GM18498 (cell line): ENCODE data around the gene GJA4.

ENCODE experiments used
- ATAC-seq: cut with Tn5 transposase; IDR thresholded peaks from one replicate; pipeline ENCODE4 v1.9.1; 2021; ENCODE audit warnings: mild to moderate bottlenecking, moderate library complexity; ENCODE audit not compliant: unreplicated experiment

GJA4 gene

DNA sequence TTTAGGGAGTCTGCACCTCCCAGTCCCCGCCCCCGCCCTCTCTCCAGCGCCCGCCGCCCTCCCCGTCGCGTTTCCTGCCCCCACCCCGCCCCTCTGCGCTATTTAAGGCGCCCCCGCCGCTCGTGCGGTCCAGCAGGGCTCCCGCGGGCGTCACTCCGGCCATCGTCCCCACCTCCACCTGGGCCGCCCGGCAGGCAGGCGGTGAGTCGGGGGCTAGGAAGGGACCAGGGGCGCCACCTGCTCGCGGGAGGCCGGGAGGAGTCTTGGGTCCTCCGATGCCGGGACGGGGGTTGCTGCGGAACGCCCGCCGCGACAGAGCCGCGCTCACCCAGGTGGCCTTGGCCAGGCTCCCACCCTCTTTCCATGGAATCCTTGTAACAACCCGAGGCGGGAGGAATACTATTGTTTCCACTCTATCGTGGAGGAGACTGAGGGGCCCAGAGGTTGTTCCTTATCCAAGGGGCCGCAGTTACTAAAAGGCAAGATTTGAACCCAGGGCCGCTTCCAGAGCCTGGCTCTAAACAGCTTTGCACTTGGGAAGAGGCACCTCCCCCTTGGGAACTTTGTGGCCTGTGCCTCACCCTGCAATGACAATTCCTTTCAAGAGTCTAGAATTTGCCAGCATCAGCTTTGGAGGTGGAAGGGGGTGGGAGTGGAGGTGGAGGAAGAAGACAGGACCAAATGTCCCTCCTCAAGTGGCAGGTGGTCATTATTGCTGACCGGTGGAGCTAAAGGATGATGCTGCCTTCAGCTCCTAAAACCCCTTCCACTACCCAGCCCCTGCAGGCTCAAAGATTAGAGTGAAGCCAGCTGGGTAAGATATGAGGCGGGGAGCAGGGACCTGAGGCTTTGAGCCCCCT, at the start of gene GJA4:
Gene GJA4, plus strand, starts transcription at position 132 of the 860 bp plus-strand sequence. CDS start 1,215 bp downstream, outside the sequence.
- ATAC-seq, result no peak

DNA sequence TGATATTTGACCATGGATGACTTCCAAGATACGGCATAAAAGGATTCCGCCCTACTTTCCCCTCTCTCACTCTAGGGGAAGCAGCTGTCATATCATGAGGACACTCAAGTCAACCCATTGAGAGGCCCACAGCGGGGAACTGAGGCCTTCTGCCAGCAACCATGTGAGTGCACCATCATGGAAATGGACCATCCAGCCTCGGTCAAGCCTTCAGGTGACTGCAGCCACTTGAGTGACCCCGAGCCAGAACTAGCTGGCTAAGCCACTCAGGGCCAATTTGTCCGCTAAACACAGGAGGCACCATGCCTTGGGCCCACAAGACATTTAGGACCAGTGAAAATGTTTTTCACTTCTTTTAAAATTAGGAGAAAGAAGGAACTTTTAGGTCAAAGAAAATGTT, 49.0 kb upstream of the GJA4 start:
- no peak for ATAC-seq

DNA sequence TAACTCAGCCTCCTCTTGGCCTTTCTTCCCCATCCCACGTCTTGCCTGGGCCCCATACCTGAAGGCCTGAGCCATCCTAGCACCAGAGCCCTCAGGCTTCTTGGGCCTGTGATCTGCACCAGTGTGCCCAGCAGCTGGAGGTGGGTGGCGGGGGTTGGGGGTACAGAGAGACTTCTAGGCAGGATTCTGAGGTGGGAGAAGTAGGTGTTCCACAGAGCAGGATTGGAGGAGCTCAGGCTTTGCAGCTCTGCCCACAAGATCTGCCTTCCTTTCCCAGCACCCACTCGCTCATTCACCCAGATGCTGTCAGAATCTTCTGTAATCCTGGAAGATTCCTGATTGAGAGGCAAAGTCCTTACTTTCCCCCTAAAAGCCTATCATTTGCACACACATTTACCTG, 47.9 kb upstream of the GJA4 start:
- no peak for ATAC-seq

DNA sequence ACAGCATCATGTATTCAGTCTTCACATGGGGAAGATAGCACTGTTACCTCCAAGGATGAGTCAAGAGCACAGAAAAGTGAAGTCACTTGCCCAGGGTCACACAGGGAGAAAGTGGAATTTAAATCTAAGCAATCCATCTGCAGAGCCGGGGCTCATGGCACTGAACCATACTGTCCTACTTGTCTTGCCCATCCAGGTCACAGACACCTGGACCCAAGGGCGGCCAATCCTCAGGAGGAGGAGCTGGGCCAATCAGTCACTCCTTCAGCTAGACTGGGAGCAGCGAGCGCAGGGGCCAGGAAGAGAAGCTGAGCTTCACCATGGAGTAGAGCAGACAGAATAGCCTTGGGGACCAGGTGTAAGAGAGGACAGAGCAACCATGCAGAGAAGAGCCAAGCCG, 47.1 kb upstream of the GJA4 start:
- ATAC-seq, result no peak

DNA sequence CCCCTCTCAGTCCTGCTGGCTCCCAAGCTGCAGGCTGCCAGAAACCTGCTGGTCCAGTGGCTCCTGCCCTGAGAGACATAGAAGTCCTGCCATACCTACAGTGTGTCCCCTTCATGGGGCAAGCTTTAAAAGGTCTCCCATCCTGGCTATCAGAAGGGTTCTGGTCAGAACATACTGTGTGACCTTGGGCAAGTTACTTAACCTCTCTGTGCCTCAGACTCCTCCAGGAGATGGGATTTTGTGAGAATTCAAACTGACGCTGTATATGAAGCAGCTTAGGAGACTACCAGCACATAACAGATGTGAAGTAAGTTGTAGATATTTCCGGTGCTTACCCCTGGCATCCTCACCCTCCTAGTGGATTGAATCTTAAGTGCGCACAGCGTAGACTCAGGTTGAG, 46.7 kb upstream of the GJA4 start:
- ATAC-seq, result no peak

DNA sequence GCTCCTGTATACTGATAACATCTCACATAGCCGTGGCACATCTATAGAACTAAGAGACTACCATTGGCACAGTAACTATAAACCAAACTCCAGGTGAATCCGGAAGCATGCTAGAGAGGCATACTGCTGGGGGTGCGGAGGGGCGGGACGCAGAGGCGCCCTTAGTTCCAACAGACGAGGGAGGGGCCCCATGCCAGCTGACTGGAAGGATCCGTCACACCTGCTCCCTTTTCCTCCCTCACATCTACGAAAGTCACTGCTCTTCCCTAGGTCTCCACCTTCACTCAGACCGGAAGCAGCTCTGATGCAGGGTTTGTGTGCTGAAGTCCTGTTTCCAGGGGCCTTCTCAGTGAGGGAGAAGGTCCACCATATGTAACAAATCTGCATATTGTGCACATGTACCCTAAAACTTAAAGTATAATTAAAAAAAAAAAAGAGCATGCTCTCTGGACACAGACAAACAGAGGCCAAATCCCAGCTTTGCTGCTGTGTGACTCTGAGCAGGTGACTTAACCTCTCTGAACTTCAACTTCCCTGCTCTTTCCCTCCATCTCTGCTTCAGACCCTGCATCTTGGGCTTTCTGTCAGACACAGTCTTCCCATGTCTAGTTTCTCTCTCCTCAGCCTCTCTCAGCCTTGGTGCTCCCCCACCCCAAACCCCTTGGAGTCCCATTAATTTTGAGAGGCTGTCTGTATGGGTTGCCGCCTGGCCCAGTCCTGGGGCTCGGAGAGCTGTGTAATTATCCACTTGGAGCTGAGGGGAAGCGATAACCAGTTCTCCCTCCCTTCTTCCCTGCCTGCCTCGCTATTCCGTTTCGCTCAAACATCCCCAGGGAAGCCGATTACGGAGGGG, 45.8 kb upstream of the GJA4 start:
- ATAC-seq, result no peak

DNA sequence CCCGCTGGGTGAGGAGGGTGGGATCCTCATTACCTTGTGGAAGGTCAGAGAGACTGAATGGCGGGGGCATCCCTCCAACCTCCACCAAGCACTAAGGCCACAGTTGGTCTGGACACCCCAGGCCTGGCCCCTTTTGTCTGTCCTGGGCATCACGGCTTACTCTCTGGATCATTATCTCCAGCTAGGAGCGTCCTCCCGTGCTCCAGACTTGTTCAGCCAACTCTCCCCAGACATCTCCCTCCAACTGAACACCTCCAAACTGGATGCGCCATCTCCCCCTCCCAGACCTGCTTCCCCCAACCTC, 45.2 kb upstream of the GJA4 start:
- ATAC-seq, result no peak

DNA sequence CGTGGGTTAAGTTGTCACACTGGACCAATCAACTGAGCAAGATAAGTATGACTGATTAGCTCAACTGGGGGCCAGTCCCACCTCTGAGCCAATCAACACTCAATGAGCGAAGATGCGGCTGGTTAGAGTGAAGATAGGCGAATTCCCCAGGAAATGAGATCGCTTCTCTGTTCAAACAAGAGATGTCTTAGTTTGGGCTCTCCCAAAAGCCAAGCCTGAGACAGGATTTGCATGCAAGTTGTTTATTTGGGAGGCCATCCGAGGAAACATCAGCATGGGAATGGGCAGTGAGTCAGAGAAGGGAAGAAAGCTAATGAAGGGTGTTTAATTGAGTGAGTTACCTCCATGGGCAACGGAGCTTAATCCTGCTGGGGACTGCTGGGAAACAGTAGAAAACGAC, 42.8 kb upstream of the GJA4 start:
- ATAC-seq, result no peak

DNA sequence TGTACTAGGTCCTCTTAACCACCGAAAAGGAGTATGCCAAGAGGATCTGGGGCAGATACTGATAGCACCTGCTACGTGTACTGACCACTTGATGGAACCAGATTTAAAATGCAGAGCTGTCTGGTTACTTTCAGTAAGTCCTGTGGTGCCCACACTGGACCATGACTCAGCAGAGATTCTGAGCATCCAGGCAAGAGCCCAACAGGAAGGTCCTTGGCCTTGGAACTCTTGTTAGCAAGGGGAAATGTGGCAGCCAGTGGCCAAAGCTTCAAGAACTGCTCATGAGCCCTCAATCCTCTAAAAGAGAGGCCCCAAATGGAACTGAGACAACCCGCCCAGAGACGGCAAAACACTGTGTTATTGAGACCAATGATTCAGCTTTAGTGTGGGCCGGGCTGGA, 42.2 kb upstream of the GJA4 start:
- no peak for ATAC-seq

DNA sequence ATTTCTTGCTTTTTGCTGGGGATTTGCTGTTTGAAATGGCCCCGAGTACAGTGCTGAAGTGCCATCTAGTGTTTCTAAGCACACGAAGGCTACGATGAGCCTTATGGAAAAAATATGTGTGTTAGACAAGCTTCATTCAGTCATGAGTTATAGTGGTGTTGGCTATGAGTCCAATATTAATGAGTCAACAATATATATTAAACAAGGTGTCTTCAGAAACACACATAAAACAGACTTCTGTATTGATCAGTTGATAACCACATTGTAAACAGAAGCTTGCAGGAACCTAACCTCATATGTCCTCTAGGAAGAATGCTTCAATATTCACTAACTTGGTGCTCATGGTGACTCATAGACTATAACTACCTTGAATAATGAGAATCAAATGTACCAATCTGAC, 39.6 kb upstream of the GJA4 start:
- no peak for ATAC-seq

DNA sequence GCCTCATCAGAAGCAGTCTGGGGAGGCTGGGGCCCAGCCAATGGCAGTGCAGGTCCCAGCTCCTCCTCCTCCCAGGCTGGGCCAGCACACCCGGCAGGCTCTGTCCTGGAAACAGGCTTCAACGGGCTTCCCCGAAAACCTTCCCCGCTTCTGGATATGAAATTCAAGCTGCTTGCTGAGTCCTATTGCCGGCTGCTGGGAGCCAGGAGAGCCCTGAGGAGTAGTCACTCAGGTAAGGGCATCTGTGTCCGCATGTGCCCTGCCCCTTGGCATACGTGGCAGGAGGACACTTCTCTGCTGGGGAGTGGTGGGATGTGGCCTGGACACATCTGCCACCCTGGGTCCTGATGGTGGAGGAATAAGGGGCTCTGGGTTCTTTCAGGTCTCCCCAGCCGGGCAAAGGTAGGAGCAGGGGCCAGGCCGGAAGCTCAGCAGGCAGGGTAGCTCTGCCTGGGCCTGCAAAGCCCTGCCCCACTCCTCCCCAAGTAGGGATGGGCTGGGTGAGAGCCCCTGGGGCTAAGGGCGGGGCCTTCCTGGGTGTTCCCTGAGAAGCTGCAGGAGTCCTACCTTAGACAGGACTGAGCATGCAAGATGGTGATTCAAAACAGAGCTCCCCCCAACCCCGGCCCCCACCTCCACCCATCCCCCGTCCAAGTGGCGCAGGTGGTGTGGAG, 37.7 kb upstream of the GJA4 start, which contains the start of gene GJB5:
Gene GJB5, plus strand, starts transcription at position 84 of the 674 bp plus-strand sequence. CDS start 2,284 bp downstream, outside the sequence.
- no peak for ATAC-seq

DNA sequence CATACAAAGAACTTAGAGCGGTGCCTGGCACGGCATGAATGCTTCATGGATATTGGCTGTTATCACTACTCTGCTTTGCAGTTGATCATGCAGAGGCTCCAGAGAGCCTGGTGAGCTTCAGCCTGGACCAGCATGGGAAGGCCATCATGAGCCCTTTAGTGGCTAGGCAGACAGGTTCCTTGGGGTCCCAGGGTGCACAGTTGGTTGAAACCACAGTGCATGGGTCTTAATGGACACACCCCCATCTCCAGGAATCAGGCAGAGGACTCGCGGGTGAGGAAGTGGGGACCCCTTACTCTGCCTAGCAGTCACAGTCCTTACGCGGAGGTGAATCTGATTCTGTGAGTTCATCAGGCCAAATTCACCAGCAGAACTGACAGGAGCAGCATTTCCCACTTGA, 36.8 kb upstream of the GJA4 start:
- ATAC-seq, result no peak

DNA sequence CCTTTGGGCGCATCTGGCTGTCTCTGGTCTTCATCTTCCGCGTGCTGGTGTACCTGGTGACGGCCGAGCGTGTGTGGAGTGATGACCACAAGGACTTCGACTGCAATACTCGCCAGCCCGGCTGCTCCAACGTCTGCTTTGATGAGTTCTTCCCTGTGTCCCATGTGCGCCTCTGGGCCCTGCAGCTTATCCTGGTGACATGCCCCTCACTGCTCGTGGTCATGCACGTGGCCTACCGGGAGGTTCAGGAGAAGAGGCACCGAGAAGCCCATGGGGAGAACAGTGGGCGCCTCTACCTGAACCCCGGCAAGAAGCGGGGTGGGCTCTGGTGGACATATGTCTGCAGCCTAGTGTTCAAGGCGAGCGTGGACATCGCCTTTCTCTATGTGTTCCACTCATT, 35.4 kb upstream of the GJA4 start:
- ATAC-seq, result no peak

DNA sequence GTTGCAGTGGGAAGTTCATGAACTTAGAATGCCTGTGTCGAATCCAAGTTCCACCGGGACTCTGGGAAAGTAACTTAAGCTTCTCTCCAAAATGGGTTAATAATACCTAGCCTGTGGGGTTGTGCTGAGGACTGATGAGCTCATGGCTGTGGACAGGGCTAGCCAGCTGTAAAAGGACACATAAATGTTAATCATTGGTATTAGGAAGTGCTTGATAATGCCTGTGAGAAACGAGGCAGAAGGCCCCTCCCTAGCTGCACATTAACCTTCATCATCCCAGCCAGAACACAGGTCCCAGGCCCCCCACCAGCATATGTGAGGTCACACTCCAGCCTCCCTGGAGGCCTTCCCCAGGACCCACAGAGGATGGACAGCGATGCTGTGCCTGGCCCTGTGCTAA, 34.0 kb upstream of the GJA4 start:
- ATAC-seq, result no peak

DNA sequence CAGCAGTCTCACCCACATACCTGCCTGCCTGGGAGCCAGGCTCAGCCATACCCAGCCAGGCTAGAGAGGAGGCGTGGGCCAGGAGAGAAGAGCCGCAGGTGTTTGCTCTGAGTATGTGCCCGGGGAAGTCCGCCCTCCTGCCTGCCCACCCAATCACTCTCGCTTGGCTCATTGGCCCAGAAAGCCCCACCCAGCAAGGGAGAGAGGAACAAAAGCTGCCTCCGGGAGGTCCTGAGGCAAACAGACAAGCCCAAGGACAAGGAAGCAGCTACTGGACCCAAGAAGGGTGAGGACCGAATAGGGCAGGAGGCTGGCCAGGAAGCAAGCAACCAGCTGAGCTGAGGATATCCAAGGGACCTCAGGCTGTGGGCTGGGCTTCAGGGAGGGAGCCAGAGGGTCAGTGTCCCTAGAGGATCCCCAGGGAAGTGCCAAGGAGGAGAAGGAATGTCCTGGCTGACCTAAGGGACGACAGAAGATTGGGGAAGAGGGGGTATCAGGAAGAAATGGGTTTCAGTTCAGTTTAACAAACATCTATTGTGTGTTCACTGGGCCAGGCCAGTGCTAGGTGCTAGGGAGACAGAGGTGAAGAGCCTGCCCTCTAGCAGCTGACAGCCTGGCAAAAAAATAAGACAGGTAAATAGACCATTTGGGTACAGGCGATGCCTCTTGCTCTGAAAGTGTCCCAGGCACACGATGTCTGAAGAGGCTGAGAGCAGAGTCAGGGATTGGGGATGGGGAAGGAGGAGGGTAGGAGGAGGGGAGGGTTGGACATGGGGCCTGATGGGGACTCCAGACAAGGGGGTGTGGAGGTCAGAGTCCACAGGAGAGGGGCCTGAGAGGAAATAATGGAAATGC, 33.1 kb upstream of the GJA4 start, which contains the start of gene GJB4:
Gene GJB4, plus strand, starts transcription at position 238 of the 855 bp plus-strand sequence. CDS start 1,515 bp downstream, outside the sequence.
- ATAC-seq, result no peak

DNA sequence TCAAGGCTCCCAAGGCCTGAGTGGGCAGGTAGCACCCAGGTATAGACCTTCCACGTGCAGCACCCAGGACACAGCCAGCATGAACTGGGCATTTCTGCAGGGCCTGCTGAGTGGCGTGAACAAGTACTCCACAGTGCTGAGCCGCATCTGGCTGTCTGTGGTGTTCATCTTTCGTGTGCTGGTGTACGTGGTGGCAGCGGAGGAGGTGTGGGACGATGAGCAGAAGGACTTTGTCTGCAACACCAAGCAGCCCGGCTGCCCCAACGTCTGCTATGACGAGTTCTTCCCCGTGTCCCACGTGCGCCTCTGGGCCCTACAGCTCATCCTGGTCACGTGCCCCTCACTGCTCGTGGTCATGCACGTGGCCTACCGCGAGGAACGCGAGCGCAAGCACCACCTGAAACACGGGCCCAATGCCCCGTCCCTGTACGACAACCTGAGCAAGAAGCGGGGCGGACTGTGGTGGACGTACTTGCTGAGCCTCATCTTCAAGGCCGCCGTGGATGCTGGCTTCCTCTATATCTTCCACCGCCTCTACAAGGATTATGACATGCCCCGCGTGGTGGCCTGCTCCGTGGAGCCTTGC, 31.5 kb upstream of the GJA4 start:
- no peak for ATAC-seq

DNA sequence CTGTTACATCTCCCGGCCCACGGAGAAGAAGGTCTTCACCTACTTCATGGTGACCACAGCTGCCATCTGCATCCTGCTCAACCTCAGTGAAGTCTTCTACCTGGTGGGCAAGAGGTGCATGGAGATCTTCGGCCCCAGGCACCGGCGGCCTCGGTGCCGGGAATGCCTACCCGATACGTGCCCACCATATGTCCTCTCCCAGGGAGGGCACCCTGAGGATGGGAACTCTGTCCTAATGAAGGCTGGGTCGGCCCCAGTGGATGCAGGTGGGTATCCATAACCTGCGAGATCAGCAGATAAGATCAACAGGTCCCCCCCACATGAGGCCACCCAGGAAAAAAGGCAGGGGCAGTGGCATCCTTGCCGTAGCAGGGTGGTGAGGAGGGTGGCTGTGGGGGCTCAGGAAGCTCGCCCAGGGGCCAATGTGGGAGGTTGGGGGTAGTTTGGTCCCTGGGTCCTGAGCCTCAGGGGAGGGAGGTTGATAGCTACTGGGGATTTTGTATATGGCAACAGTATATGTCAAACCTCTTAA, 31.0 kb upstream of the GJA4 start:
- no peak for ATAC-seq

DNA sequence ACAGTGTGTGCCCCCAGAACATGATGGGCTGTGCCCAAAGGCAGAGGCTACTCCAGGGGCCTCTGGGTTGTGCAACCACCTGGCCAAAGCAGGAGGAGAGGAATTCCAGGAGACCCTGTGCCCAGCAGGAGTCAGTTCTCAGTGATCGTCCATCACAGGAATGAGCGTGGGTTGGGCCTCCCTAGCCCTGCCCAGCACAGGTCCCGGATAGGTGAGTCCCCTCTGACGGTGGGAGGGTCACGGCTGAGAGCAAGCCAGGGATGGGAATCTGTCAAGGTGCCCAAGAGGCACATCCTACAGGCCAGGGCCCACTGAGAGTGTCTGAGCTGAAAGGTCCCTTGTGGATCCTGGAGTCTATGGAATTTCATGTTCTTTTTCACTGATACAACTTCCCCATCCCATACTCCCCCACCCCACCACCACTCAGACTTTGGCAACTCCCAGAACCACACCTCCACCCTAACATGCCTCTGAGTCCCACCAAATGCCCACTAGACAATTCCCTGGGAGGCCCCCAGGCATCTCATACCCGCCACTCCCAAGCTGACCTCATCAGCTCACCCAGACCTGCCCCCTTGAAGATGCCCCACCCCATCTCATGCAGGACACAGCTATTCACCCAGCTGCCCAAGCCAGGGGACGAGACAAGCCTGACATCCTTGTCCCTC, 30.2 kb upstream of the GJA4 start:
- no peak for ATAC-seq

DNA sequence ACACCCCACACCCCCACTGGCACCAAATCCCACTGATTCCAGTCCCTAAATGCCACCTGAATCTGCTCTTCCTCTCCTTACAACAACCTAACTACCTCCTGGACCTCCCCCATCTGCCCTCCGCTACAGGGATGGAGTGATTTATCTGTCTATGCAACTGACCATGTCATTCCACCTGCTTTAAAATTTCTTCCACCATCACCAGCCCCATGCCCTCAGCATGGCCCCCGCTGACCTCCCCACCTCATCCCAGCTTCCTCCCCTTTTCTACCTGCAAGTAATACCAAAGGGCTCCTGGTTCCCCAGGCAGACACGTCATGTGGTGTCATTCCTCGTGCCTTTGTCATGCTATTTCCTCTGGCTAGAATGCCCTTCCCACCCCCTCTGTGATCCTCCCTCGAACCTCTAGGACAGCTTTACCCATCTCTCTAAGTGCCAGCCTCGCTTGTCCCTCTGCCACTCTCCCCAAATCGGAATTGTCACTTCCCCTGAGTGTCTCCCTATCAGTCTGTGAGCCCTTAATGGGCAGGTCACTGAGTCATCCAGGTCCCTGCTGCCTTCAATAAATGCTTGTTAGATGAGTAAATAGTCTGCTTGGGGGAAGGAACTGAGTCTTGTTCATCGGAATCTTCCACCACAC, 29.5 kb upstream of the GJA4 start:
- no peak for ATAC-seq
